Muscle of leg (tissue), 11 donors: ENCODE data around the gene LTBP1. TPM values are rescaled to one million over a fixed set of nuclear protein-coding genes. Genes with fewer than 3 reads are reported as not detected.
A peak's percentile ranks its signal among the peaks of the same experiment; 100 is the strongest.
"Not testable (repeated sequence)": the region's sequence is repeated elsewhere in the genome, so short reads cannot be mapped to it uniquely, and the experiment has no call there.

ENCODE experiments used
- DNase-seq: peaks from one replicate; pipeline ENCODE4 v3.0.0; 2013
- H3K27ac ChIP-seq: one replicate; pipeline ENCODE4 v1.5.1; 2013; ENCODE audit warnings: mild to moderate bottlenecking, low read length, control low read depth
- H3K27me3 ChIP-seq: one replicate; pipeline ENCODE4 v1.6.1; 2013; ENCODE audit warnings: low read length; ENCODE audit not compliant: control insufficient read depth, insufficient read depth
- H3K36me3 ChIP-seq: one replicate; pipeline ENCODE4 v1.6.1; 2013; ENCODE audit warnings: low read length; ENCODE audit not compliant: control insufficient read depth, insufficient read depth
- H3K4me1 ChIP-seq: one replicate; pipeline ENCODE4 v1.6.1; 2013; ENCODE audit warnings: low read length; ENCODE audit not compliant: control insufficient read depth, insufficient read depth
- H3K4me3 ChIP-seq: one replicate; pipeline ENCODE4 v1.5.1; 2013; ENCODE audit warnings: low read length, control low read depth
- H3K9me3 ChIP-seq: replicated peaks from 2 replicates; pipeline ENCODE4 v1.6.1; 2013; ENCODE audit warnings: low read depth, low read length; ENCODE audit not compliant: control insufficient read depth
- WGBS: methylation state at CpG from one replicate; pipeline ENCODE4 v1.1.5; 2013; ENCODE audit warnings: missing lambda C conversion rate; ENCODE audit not compliant: insufficient coverage; 5-methylcytosine and 5-hydroxymethylcytosine counted together
- polyA plus RNA-seq, 8 donors: library from polyadenylated mRNA; unstranded; fragments of 120-200 nt; gene quantifications; one replicate each; pipeline versions ENCODE4 v1.2.1 to v1.2.3, GENCODE V29; 2013; ENCODE audit warnings: inconsistent platforms in 1 of 8, low replicate concordance in 1 of 8; ENCODE audit not compliant: insufficient read length in 8 of 8, insufficient read depth in 1 of 8
- total RNA-seq: library from RNA; stranded (reverse); fragments of 120-200 nt; gene quantifications from one replicate; pipeline ENCODE4 v1.2.4, GENCODE V29; 2013

Gene LTBP1
- total and polyA plus RNA-seq, 9 donors = 37.5 to 87.3 (median 57.9) TPM

DNA sequence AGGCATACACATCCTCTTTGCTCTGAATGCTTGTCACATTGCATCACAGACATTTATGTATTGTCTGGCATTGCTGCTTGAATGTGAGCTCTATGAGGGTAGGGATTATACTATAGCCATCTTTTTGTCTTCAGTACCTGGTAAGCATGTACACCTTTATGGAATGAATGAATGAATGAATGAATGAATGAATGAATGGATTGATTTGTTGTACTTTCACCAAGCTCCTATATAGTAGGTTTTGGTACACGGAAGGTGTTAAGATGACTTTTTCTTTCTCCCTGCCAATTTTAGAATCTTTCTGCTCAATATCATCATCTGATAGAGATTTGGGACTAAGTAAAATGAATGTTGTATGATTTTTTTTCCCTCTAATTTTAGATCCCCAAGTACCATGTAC lies 13.5 kb downstream of the LTBP1 start:
- Histone ChIP-seq H3K36me3 (no peaks in the 10 kb centered on the region), H3K27me3 (no peaks in the 10 kb centered on the region), H3K4me1 (peaks cover 4% of the 10 kb centered on the region), H3K4me3 (no peak overlapping the region), H3K27ac (no peak overlapping the region), H3K9me3 (peaks cover 2% of the 10 kb centered on the region)
- DNase-seq = no peak
- WGBS = no CpG with 5 or more reads among the region's 1 CpG

GRCh38 chr2:32960647-32961403 lies 14.1 kb downstream of the LTBP1 start:
- H3K27ac ChIP-seq = no peak overlapping the region
- H3K4me3 ChIP-seq = no peak overlapping the region
- no CpG with 5 or more reads among the region's 9 CpGs for WGBS
- H3K36me3 ChIP-seq = no peaks in the 10 kb centered on the region
- peaks cover 2% of the 10 kb centered on the region for H3K9me3 ChIP-seq
- H3K4me1 ChIP-seq = peaks cover 4% of the 10 kb centered on the region
- no peak for DNase-seq
- H3K27me3 ChIP-seq = no peaks in the 10 kb centered on the region

GRCh38 chr2:32962690-32963089 lies 15.9 kb downstream of the LTBP1 start:
- no peaks in the 10 kb centered on the region for H3K27me3 ChIP-seq
- H3K4me3 ChIP-seq = no peak overlapping the region
- H3K4me1 ChIP-seq = peaks cover 4% of the 10 kb centered on the region
- H3K36me3 ChIP-seq = no peaks in the 10 kb centered on the region
- peak; percentile 84 for DNase-seq
- H3K27ac ChIP-seq = peak overlapping the region; percentile 20
- H3K9me3 ChIP-seq = peaks cover 2% of the 10 kb centered on the region
- WGBS = 50% methylated on average over 2 of the region's 3 CpGs

GRCh38 chr2:32963941-32964340 lies 17.2 kb downstream of the LTBP1 start:
- Histone ChIP-seq H3K27ac (peak overlapping the region; percentile 20), H3K36me3 (no peaks in the 10 kb centered on the region), H3K4me1 (peaks cover 4% of the 10 kb centered on the region), H3K27me3 (no peaks in the 10 kb centered on the region), H3K4me3 (no peak overlapping the region), H3K9me3 (peaks cover 2% of the 10 kb centered on the region)
- WGBS = 38% methylated on average over 3 of the region's 3 CpGs
- DNase-seq = peak; percentile 89

DNA sequence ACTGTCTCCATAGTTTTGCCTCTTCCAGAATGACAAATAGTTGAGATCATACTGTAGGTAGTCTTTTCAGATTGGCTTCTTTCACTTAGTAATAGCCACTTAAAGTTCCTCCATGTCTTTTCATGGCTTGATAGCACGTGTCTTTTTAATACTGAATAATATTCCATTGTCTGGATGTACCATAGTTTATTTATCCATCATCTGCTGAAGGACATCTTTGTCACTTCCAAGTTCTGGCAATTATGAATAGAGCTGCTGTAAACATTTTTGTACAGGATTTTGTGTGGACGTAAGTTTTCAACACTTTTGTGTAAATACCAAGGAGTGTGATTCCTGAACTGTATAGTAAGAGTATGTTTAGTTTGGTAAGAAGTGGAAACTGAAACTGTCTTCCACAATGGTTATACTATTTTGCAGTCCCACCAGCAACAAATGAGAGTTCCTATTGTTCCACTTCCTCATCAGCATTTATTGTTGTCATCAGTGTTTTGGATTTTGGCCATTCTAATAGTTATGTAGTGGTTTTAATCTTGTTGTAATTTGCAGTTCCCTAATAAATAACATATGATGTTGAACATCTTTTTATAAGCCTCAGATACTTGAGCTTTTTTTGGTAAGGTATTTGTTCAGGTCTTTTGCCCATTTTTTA lies 18.9 kb downstream of the LTBP1 start:
- Histone ChIP-seq H3K4me1 (peaks cover 4% of the 10 kb centered on the region), H3K27me3 (no peaks in the 10 kb centered on the region), H3K27ac (no peak overlapping the region), H3K9me3 (peaks cover 2% of the 10 kb centered on the region), H3K36me3 (no peaks in the 10 kb centered on the region), H3K4me3 (no peak overlapping the region)
- no peak for DNase-seq
- no CpG with 5 or more reads among the region's 2 CpGs for WGBS

DNA sequence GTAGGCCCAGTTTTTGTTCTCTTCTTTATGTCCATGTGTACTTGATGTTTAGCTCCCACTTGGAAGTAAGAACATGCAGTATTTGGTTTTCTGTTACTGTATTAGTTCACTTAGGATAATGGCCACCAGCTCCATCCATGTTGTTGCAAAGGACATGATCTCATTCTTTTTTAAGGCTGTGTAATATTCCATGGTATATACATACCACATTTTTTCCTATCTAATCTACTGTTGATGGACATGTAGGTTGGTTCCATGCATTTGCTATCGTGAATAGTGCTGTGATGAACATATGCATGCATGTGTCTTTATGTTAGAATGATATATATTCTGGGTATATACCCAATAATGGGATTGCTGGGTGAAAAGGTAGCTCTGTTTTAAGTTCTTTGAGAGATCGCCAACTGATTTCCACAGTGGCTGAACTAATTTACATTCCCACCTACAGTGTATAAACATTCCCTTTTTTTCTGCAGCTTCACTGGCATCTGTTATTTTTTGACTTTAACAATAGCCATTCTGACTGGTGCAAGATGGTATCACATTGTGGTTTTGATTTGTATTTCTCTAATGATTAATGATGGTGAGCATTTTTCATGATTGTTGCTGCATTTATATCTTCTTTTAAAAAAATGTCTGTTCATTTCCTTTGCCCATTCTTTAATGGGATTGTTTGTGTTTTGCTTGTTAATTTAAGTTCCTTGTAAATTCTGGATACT lies 22.9 kb downstream of the LTBP1 start:
- no peak for DNase-seq
- Histone ChIP-seq H3K27me3 (no peaks in the 10 kb centered on the region), H3K9me3 (peaks cover 10% of the 10 kb centered on the region), H3K4me3 (no peak overlapping the region), H3K4me1 (no peaks in the 10 kb centered on the region), H3K36me3 (no peaks in the 10 kb centered on the region), H3K27ac (no peak overlapping the region)
- no CpG with 5 or more reads among the region's 2 CpGs for WGBS

- H3K27me3 ChIP-seq, H3K36me3 ChIP-seq, DNase-seq, H3K4me3 ChIP-seq, H3K4me1 ChIP-seq, H3K27ac ChIP-seq: not testable (repeated sequence)
- no CpG with 5 or more reads among the region's 1 CpG for WGBS
- H3K9me3 ChIP-seq = peaks cover 19% of the 10 kb centered on the region
These were observed 27.0 kb downstream of the LTBP1 start for GRCh38 chr2:32973772-32974171.

DNA sequence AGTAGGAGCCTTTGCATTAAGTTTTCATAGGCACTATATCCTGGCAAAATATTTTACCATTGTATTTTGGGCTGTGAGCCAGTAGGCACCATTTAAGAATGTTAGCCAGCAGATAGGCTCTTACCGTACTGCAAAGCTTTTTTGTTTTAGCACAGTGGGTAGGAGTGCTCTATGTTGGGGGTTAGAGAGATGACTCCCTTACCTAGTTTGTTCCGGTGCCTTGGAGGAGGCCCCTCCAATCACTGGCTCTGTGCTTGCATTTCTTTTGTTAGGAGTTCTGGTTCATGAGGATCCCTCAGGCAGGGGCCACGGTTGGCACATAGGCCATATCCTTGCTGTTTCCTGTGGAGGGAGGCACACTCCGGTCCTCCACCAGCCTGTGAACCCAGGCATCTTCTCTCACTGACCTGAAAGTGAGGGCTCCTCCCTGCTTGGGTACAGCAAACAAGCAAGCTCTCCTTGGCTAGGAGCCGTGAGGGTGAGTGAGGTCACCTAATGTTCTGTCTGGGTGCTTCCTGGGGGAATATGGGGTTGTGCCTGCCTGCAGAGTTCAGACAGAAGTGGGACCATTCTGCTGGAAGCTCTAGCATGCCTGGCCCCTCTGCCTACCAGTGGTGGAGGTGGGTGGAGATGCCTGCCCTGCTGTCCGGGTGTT lies 29.8 kb downstream of the LTBP1 start:
- peaks cover 19% of the 10 kb centered on the region for H3K9me3 ChIP-seq
- H3K4me3 ChIP-seq = no peak overlapping the region
- no peaks in the 10 kb centered on the region for H3K27me3 ChIP-seq
- 100% methylated on average over 2 of the region's 6 CpGs for WGBS
- peaks cover 5% of the 10 kb centered on the region for H3K4me1 ChIP-seq
- no peak overlapping the region for H3K27ac ChIP-seq
- H3K36me3 ChIP-seq = no peaks in the 10 kb centered on the region
- no peak for DNase-seq

GRCh38 chr2:32977228-32977758 lies 30.5 kb downstream of the LTBP1 start:
- no peak overlapping the region for H3K4me3 ChIP-seq
- H3K27me3 ChIP-seq = no peaks in the 10 kb centered on the region
- no peak for DNase-seq
- no peak overlapping the region for H3K27ac ChIP-seq
- H3K4me1 ChIP-seq = peaks cover 5% of the 10 kb centered on the region
- no peaks in the 10 kb centered on the region for H3K36me3 ChIP-seq
- peaks cover 19% of the 10 kb centered on the region for H3K9me3 ChIP-seq
- 58% methylated on average over 4 of the region's 6 CpGs for WGBS

GRCh38 chr2:32981612-32982011 lies 34.9 kb downstream of the LTBP1 start:
- Histone ChIP-seq H3K4me1 (peaks cover 5% of the 10 kb centered on the region), H3K36me3 (no peaks in the 10 kb centered on the region), H3K27ac (no peak overlapping the region), H3K4me3 (no peak overlapping the region), H3K27me3 (no peaks in the 10 kb centered on the region), H3K9me3 (no peaks in the 10 kb centered on the region)
- whole genome bisulfite sequencing = 94% methylated on average over 2 of the region's 4 CpGs
- no peak for DNase-seq
